ENCODE data around the gene TRPC3.

Gene TRPC3

GRCh38 chr4:121951521-121952110 lies at the start of gene TRPC3:
Gene TRPC3 (minus strand): TSS chr4:121952060. CDS start chr4:121951680, 380 bp downstream.
- peak; percentile 51 for DNase-seq

GRCh38 chr4:122000849-122001248 lies 49.0 kb upstream of the TRPC3 start:
- DNase-seq = no peak

- no peak for DNase-seq
These were observed 46.2 kb upstream of the TRPC3 start for GRCh38 chr4:121998024-121998423.

- no peak for DNase-seq
These were observed 44.1 kb upstream of the TRPC3 start for GRCh38 chr4:121995790-121996537.

- no peak for DNase-seq
These were observed 40.1 kb upstream of the TRPC3 start for GRCh38 chr4:121991968-121992367.

GRCh38 chr4:121990489-121990888 lies 38.6 kb upstream of the TRPC3 start:
- no peak for DNase-seq

- peak; percentile 66 for DNase-seq
These were observed 37.9 kb upstream of the TRPC3 start for GRCh38 chr4:121989715-121990114.

- no peak for DNase-seq
These were observed 37.1 kb upstream of the TRPC3 start for GRCh38 chr4:121988950-121989349.

GRCh38 chr4:121980643-121981042 lies 28.8 kb upstream of the TRPC3 start:
- DNase-seq = no peak

- DNase-seq = no peak
These were observed 26.3 kb upstream of the TRPC3 start for GRCh38 chr4:121978172-121978516.

GRCh38 chr4:121977251-121978171 lies 25.7 kb upstream of the TRPC3 start:
- DNase-seq = no peak

GRCh38 chr4:121975784-121976183 lies 23.9 kb upstream of the TRPC3 start:
- no peak for DNase-seq

- DNase-seq = no peak
These were observed 22.0 kb upstream of the TRPC3 start for GRCh38 chr4:121973816-121974215.

- DNase-seq = no peak
These were observed 17.0 kb upstream of the TRPC3 start for GRCh38 chr4:121968859-121969258.

GRCh38 chr4:121964958-121965357 lies 13.1 kb upstream of the TRPC3 start:
- no peak for DNase-seq

- DNase-seq = no peak
These were observed 9.0 kb upstream of the TRPC3 start for GRCh38 chr4:121960818-121961217.

GRCh38 chr4:121958777-121959176 lies 6.9 kb upstream of the TRPC3 start:
- no peak for DNase-seq

GRCh38 chr4:121957266-121957665 lies 5.4 kb upstream of the TRPC3 start:
- DNase-seq = no peak

- DNase-seq = no peak
These were observed 2.0 kb upstream of the TRPC3 start for GRCh38 chr4:121953860-121954259.

- no peak for DNase-seq
These were observed 430 bp upstream of the TRPC3 start for GRCh38 chr4:121952290-121952689.

GRCh38 chr4:121950680-121951520 lies 960 bp downstream of the TRPC3 start:
- peak; percentile 55 for DNase-seq

GRCh38 chr4:121950212-121950679 lies 1.6 kb downstream of the TRPC3 start:
- peak; percentile 82 for DNase-seq

GRCh38 chr4:121946644-121947043 lies 5.2 kb downstream of the TRPC3 start:
- no peak for DNase-seq
